ENCODE measurements around the gene SARDH.

- TF ChIP-seq EZH2 (IDR thresholded peaks at IDR 0.05; ENCODE audit: borderline replicate concordance, low read depth, low read length, severe bottlenecking) (no peak), CTCF (IDR thresholded peaks at IDR 0.05; ENCODE audit: borderline replicate concordance, extremely low read depth, low read length, poor library complexity, severe bottlenecking) (no peak)
Measured at GRCh38 chr9:133627341-133627740, 110.8 kb downstream of the SARDH start.
